DMS 273 (cell line): ENCODE data around the gene PALM.
"Not testable (repeated sequence)": the region's sequence is repeated elsewhere in the genome, so short reads cannot be mapped to it uniquely, and the experiment has no call there.

ENCODE experiments used
- DNase-seq: peaks from one replicate; lab custom pipeline; 2025; ENCODE audit not compliant: unreplicated experiment; lab: John Stamatoyannopoulos, UW

The PALM gene, protein sequence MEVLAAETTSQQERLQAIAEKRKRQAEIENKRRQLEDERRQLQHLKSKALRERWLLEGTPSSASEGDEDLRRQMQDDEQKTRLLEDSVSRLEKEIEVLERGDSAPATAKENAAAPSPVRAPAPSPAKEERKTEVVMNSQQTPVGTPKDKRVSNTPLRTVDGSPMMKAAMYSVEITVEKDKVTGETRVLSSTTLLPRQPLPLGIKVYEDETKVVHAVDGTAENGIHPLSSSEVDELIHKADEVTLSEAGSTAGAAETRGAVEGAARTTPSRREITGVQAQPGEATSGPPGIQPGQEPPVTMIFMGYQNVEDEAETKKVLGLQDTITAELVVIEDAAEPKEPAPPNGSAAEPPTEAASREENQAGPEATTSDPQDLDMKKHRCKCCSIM

DNA sequence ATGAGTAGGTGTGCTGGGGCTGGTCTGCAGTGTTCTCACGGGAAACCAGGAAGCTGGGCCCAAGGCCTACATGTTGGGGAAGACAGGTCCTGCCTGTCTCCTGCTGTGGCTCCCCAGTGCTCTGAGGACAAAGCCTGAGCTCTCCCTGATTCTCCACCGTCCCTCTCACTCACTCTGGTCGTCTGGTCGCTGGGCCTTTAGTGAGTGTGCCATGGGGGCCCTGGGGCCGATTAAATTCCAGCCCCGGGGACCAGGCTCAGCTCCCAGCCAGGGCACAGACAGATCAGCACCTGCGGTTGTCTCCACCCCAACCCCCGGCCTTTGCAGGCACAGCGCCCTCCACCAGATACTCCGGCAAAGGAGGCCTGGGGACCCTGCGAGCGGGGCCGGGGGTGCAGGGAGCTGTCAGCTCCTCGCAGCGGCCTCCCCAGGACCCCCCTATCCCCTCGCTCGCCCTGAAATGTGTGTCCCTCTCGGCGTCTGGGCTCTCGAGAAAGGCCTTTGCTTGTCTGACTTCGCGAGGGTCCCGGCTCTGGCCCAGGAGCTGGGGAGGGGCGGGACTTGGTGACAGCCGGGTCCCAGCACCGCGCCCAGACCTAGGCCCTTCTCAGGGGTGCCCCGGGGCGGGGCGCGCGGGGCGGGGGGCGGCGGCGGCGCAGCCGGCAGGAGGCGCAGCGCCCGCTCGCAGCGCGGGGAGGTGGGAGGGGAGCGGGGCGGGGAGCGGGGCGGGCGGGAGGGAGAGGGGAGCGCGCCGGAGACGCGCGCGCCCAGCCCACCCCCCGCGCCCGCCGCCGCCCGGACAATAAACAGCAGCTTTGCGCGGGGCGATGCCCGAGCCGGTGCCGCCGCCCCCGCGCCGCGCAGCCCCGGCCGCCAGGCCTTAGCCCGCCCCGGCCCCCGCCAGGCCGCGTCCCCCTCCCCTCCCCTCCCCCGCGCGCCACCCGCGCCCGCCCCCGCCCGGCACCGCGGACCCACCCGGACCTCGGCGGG, at the start of gene PALM:
TSS of gene PALM (plus strand) at position 782 of the 990 bp plus-strand sequence. CDS start 212 bp downstream, outside the sequence.
- DNase-seq, result peak; percentile 73

DNA sequence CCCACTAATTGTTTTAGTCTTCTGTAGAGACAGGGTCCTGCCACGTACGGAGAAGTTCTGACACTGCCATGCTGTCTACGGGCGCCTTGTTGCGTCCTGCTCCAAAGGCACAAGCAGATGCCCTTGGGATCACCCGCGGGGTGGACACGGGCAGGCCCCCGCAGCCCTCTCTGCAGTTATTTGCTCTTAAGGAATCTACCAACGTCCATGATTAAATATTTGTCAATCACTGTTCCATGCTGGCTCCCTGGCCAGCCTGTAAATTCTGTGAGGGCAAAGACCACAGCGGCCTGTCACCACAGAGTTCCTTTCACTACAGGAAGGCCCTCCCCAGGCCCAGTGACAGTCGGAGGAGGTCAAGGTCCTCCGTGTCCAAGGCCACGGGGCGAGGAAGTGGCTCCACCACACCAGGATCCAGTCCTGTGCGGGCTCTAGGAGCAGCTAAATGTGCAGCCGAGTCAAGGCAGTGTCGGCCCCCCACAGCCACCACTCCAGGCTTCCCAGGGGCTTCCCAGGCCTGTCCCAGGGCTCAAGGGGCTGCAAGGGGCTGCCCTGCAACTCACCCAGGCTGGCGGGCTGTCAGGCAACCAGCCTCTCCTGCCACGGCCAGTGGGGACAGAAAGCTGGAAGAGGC, 47.8 kb upstream of the PALM start:
- DNase-seq, result no peak

DNA sequence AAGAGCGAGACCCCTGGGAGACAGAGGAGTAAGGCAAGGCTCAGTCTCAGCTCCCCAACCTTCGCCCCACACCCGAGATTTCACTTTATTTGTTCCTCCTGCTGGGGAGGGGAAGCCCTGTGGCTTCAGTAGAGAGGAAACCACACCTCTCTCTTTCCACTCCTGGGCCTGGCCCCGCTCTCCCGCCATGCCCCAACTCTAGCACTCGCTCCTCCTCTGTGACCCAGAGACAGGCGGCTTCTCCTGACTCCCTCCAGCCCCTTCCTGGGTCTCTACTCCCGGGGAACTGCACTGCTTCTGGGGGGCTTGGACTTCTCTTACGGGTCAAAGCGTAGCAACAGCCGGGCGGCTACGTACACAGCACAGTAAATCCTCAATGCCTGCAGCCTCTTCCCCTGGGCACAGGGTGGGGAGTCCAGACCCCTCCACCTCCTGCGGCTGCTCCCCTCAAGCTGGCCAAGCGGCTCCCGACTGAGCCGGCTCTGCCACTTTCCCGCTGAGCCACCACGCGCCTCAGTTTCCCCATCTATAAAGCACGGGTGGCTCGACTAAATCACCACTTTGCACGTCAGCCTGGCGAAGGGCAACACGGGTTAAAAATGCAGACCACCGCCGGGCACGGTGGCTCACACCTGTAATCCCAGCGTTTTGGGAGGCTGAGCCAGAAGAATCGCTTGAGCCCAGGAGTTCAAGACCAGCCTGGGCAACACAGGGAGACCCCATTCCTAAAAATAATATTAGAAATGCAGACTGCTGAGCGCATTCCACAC, 47.1 kb upstream of the PALM start:
- DNase-seq, result peak; percentile 45

DNA sequence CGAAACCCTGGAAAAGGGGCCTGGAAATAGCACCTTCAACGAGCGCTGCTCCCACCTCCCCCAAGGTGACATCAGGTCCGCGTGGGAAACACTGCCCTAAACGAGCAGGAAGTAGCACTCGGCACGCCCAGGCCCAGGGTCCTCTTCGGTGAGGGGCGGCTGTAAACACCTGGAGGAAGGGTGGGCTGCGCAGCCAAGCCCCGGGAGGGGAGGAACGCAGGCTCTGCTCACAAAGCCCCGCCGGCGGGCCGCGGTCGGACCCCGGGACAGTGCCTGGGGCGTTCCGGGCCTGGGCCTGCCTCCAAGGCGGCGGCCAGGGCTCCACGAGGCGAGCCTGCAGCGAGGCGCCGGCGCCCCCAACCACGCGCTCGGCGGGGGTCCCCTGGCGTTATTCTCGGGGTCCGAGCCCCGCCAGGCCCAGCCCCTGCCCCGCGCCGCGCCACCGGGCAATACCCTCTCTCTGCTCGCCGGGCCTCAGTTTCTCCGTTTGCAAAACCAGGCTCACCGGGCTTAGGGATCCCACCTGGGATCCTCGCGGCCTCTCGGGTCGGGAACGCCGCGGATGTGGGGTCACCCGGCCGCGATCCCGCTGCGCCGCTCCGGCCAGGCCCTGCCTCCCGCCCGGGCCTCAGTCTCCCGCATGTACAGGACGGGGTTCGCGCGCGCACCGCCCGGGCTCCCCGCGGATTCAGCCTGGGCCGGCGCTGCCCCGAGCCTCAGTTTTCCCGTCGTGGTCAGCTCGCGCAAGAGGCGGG, 46.4 kb upstream of the PALM start:
- DNase-seq, result peak; percentile 74

DNA sequence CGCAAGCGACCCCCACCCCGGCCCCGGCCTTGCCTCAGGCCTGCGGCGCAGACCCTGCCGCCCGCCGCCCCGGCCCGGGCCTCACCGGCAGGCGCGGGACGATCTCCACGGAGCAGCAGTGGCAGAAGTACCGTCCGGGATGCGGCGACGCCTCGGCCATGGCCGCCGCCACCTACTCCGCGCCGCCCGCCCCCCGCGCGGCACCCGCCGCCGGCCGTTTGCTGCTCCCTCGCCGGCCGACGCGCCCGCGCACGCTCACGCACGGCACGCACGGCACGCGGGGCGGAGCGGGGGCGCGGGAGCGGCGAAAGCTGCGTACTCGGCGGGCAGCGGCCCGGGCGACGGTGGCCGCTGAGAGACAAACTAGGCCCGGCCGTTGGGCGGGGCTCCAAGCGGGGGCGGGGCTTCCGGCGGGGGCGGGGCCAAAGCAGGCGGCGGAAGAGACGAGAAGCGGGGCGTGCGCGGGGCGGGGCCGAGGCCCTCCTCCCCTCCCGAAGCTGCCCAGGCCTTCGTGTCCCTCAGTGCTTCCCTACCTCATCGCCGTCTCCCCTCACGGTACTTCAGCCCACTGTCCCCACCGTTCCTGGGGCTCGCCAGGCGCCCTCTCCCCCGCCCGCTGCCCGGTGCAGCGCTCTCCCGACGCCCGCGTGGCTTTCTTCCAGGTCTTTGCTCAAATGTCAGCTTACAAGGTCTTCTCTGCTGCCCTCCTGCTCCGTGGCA, 45.6 kb upstream of the PALM start, which contains the start of gene RNF126:
TSS of gene RNF126 (minus strand) at position 253 of the 720 bp plus-strand sequence. CDS start at position 160, 93 bp downstream.
- DNase-seq, result peak; percentile 98

DNA sequence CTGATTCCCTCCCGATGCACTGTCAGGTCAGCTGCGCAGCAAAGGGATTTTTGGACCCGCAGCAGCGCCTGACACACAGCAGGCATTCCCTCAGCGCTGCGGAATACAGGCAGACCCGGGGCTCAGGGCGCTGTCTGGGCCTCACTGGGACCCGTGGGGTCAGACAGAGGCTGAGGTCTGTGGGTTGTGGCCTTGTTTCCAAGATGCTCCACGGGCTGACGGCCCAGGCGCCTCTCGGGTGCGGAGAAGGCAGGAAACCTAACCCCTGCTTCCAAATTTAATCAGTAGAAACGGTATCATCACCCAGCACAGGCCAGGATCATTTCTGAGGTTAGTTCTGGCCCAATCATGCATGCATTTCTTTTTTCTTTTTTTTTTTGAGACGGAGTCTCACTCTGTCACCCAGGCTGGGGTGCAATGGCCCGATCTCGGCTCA, 45.0 kb upstream of the PALM start:
- DNase-seq, result no peak

DNA sequence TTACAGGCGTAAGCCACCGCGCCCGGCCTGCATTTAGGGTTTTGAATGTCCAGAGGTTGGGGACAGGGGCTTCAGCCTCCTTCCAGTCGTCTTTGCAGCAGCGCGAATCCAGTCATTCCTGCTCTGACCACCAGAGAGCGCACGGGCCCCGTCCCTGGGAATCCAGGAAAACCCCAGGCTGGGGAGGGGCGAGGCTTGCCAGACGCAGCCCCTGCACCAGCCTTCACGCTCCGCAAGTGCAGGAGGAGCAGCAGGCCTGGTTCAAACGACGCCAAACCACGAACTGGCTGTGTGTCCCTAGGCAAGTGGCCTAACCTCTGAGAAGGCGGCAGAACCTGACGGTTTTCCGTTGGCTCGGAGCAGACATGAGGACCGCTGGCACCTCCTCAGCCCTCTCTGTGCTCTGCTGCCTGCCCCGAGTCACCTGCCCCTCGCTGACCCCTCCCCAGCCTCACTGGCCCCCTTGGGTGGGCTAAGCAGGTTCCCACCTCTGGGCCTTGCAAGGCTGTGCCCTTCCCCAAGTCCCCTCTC, 43.8 kb upstream of the PALM start:
- DNase-seq, result peak; percentile 95

DNA sequence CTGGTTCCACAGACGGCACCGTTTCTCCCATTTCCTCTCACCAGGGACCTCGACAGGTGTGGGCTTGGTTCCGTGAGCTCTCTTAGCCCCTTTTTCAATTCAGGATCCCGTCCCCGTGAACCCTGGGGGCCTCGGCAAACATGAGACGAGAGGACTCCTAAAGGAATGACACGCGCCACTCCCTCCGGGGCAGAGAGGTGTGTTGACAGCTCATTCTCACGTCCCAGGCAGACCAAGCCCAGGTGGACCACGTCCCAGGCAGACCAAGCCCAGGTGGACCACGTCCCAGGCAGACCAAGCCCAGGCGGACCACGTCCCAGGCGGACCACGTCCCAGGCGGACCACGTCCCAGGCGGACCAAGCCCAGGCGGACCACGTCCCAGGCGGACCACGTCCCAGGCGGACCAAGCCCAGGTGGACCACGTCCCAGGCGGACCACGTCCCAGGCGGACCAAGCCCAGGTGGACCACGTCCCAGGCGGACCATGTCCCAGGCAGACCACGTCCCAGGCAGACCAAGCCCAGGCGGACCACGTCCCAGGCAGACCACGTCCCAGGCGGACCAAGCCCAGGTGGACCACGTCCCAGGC, 41.7 kb upstream of the PALM start:
- DNase-seq, result not testable (repeated sequence)

DNA sequence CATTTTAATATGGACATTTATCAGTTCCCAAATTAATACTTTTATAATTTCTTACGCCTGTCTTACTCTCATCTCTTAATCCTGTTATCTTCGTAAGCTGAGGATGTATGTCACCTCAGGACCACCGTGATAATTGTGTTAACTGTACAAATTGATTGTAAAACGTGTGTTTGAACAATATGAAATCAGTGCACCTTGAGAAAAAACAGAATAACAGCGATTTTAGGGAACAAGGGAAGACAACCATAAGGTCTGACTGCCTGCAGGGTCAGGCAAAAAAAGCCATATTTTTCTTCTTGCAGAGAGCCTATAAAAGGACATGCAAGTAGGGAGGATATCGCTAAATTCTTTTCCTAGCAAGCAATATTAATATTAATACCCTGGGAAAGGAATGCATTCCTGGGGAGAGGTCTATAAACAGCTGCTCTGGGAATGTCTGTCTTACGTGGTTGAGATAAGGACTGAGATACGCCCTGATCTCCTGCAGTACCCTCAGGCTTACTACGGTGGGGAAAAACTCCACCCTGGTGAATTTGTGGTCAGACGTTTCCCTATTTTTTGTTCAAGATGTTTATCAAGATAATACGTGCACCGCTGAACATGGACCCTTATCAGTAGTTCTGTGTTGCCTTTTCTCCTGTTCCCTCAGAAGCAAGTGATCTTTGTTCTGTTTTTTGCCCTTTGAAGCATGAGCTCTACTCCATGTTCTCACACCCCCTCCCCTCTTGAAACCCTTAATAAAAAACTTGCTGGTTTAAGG, 39.9 kb upstream of the PALM start:
- DNase-seq, result not testable (repeated sequence)

DNA sequence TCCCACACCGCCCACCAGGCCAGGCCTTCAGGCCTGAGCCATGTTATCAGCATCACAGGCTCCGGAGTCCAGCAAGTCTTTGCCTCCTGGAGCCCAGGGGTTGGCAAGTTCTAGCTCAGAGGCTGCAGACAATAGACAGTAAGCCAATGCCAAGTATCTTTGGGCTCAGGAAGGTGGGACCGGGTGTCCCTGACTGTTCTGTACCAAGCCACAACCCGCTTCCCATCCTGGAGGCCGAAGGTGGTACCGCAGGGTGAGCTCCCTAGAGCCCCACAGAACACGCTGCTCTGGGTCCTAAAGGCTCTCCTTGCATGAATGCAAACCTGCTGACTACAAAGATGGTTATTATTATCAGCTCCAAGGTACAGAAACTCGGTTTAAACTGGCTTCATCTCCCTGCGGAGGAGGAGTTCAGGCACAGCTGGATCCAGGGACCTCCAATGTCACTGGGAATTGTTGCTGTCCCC, 38.1 kb upstream of the PALM start:
- peak; percentile 48 for DNase-seq

DNA sequence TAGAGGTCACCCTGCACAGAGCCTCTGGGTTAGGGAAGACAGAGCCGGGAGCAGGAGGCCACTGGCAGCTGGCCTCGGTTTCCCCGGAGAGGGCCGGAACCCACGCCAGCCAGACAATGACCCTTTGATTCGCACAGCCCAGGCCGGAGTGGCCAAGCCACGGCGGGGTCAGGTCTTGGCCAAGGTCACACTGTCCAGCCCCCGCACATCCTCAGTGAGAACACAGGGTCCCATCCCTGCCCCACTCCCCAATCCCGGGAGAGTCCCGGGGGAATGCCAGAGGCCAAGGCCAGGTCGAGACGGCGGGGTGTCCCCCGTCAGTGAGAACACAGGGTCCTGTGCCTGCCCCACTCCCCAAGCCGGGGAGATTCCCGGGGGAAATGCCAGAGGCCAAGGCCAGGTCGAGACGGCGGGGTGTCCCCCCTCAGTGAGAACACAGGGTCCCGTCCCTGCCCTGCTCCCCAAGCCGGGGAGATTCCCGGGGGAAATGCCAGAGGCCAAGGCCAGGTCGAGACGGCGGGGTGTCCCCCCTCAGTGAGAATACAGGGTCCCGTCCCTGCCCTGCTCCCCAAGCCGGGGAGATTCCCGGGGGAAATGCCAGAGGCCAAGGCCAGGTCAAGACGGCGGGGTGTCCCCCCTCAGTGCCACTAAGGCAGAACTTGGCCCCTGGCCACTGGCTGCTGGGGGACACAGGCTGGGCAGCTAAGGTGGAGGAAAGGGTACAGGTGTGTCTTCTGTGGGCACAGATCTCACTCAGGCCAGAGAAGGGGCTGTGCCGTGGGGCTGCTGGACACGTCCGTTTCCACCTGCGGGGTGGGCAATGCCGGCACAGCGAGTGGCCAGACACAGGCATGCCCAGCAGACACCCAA, 34.2 kb upstream of the PALM start:
- no peak for DNase-seq

DNA sequence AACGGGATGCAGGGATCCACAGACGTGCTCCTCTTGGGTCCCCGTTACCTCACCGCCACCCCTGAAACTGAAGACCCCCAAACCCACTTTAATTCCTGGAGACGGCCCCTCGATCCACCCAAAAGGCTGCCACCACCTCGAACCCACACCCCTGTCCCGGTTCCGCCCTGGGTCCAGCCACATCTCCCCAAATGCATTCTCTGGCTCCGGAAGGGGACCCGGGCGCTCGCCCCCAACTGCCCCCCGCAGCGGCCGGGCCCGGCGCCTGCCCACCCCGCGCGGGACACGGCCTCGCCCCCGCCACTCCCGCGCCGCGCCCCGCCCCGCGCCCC, 32.8 kb upstream of the PALM start:
- no peak for DNase-seq

DNA sequence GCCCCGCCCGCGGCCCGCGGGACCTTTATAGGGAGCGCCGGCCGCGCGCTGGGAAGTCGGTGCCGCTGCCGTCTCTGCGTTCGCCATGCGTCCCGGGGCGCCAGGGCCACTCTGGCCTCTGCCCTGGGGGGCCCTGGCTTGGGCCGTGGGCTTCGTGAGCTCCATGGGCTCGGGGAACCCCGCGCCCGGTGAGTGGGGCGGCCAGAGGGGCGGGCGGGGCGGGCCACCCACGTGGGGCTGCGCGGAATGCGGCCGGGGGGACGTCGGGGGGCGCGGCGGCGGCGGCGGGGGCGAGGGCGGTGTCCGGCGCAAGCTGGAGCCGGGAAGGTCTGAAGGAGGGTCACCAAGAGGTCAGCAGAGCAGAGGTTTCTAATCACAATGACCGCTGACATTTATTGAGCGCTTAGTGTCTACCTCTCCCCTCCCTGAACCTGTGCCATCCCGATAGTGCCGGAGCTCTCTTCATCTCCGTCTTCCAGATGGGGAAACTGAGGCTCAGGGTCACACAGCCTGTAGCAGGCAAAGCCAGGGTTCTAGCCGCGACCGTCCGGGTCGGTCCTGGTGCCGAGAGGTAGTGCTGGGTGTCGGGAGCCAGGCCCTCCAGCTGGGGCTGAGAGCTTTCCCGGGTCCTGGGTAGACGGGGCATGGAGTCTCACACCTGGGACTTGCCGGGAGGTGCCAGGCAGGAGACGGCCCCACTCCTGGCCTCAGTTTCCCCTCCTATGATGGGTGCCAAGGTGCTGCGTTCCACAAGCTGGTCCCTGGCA, 32.2 kb upstream of the PALM start, which contains the start of gene FSTL3:
TSS of gene FSTL3 (plus strand) at position 54 of the 767 bp plus-strand sequence. CDS start at position 86, 32 bp downstream.
- DNase-seq, result no peak

DNA sequence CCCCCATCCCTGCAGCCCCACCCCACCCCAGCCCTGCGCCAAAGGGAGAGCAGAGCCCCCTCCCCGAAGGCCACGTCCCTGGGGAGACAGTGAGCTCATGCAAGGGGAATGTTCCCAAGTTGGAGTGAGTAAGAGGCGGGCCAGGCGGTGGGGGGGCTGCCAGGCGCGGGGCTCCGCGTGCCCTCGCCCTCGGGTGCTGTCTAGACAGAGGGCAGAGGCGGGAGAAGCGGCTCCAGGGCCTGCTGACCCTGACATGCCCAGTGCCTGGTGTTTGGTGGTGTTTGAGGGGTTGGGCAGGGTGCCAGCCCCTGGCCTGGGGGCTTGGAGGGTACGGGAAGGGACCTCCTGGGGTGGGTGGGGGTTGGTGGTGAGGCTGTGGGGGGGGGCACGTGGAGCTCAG, 31.5 kb upstream of the PALM start:
- DNase-seq, result peak; percentile 66

DNA sequence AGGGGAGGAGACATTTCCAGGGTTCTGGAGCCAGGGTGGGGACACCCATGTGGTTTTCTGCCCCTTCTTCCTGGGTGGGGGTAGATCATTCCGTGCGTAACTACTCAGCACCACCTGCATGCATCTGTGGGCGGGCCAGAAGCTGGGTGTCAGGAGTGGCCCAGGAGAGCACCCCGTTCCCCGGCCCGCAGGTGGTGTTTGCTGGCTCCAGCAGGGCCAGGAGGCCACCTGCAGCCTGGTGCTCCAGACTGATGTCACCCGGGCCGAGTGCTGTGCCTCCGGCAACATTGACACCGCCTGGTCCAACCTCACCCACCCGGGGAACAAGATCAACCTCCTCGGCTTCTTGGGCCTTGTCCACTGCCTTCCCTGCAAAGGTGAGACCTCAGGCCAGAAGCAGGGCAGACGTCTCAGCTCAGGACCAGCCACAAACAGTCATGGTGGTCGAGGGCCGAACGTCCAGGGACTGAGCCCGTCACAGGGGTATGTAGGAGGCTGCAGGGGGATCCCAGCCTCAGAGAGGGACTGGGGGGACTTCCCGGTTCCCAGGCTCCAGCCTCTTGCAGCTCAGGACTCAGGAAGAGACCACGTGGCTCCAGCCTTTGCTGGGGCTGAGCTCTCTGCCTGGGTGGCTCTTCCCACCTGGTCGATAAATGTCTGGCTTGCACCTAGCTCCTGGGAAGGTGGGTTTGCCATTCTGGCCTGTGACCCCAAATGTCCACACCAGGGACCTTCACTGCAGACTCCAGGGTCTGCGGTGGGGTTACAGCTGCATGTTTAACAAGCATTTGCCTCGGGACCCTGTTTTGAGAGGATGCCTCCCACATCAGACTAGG, 30.9 kb upstream of the PALM start:
- DNase-seq, result peak; percentile 44
